PC-3 (cell line): Measurements from ENCODE around the gene IL16. TPM values are rescaled to one million over a fixed set of nuclear protein-coding genes. Genes with fewer than 3 reads are reported as not detected.

Source experiments
- ATAC-seq: fragments of 200-7000 bp; cut with Tn5 transposase; 2 replicates; pipeline ENCODE4 v1.9.1; 2020; ENCODE audit warnings: mild to moderate bottlenecking, moderate library complexity
- BruUV-seq: library from RNA; stranded (reverse); fragments of 400-500 nt; replicated peaks from 2 replicates; lab custom pipeline; 2021; lab: Mats Ljungman, UMichigan
- CTCF ChIA-PET: fragments of 300-600 bp; sonication (Branson Sonifier 250); formaldehyde crosslinking; loops from one replicate; lab custom pipeline; 2022; ENCODE audit warnings: antibody characterized with exemption; lab: Charles Lee
- POLR2A ChIA-PET: fragments of 300-600 bp; sonication (Branson Sonifier 250); formaldehyde crosslinking; loops from one replicate; lab custom pipeline; 2022; ENCODE audit warnings: antibody characterized with exemption; ENCODE audit not compliant: unreplicated experiment; lab: Charles Lee
- DNase-seq: peaks from one replicate; pipeline ENCODE4 v3.0.0-alpha.2; 2015
- H2AFZ ChIP-seq: fragments of 300-600 bp; sonication (generic); 2 replicates; pipeline ENCODE4 v1.6.0; 2016; ENCODE audit warnings: antibody characterized with exemption, low read length
- H3F3A ChIP-seq: fragments of 300-600 bp; sonication (generic); one replicate; pipeline ENCODE4 v1.6.0; 2017; ENCODE audit warnings: antibody characterized with exemption, low read length, control low read depth, mild to moderate bottlenecking; ENCODE audit not compliant: unreplicated experiment
- H3K27ac ChIP-seq: fragments of 300-600 bp; sonication (generic); 2 replicates; pipeline ENCODE4 v1.5.1; 2016; ENCODE audit warnings: mild to moderate bottlenecking, low read length
- H3K27me3 ChIP-seq: fragments of 300-600 bp; sonication (generic); 2 replicates; pipeline ENCODE4 v1.6.1; 2016; ENCODE audit warnings: low read length, mixed read lengths
- H3K36me3 ChIP-seq: fragments of 300-600 bp; sonication (generic); 2 replicates; pipeline ENCODE4 v1.6.1; 2016; ENCODE audit warnings: low read depth, mixed run types, low read length, mixed read lengths
- H3K4me1 ChIP-seq: fragments of 300-600 bp; sonication (generic); 2 replicates; pipeline ENCODE4 v1.5.1; 2016; ENCODE audit warnings: low read length; ENCODE audit not compliant: insufficient read depth
- H3K4me2 ChIP-seq: fragments of 300-600 bp; sonication (generic); 2 replicates; pipeline ENCODE4 v1.6.0; 2016; ENCODE audit warnings: low read length
- H3K4me3 ChIP-seq: fragments of 300-600 bp; sonication (generic); 2 replicates; pipeline ENCODE4 v1.5.1; 2016; ENCODE audit warnings: mild to moderate bottlenecking, low read length, mixed read lengths
- H3K79me2 ChIP-seq: fragments of 300-600 bp; sonication (generic); 2 replicates; pipeline ENCODE4 v1.6.1; 2017; ENCODE audit warnings: low read length, mixed read lengths
- H3K9ac ChIP-seq: fragments of 300-600 bp; sonication (generic); 2 replicates; pipeline ENCODE4 v1.6.0; 2016; ENCODE audit warnings: mild to moderate bottlenecking, low read length
- H3K9me2 ChIP-seq: fragments of 300-600 bp; sonication (generic); replicated peaks from 2 replicates; pipeline ENCODE4 v1.6.1; 2016; ENCODE audit warnings: mixed run types, low read length, mixed read lengths
- H3K9me3 ChIP-seq: fragments of 300-600 bp; sonication (generic); 2 replicates; pipeline ENCODE4 v1.6.1; 2016; ENCODE audit warnings: low read length, mixed read lengths
- H4K20me1 ChIP-seq: fragments of 300-600 bp; sonication (generic); 2 replicates; pipeline ENCODE4 v1.6.1; 2016; ENCODE audit warnings: low read length, mixed read lengths
- CTCF ChIP-seq: fragments of 300-600 bp; sonication (generic); conservative IDR thresholded peaks from 2 replicates; pipeline ENCODE4 v1.5.1; 2017; ENCODE audit warnings: antibody characterized with exemption, low read depth, mild to moderate bottlenecking, low read length
- EZH2 ChIP-seq: fragments of 300-600 bp; sonication (generic); IDR thresholded peaks from one replicate; pipeline ENCODE4 v1.6.1; 2017; ENCODE audit warnings: antibody characterized with exemption, mild to moderate bottlenecking, low read length; ENCODE audit not compliant: unreplicated experiment
- EZH2phosphoT487 ChIP-seq: fragments of 300-600 bp; sonication (generic); IDR thresholded peaks from 2 replicates; pipeline ENCODE4 v1.6.1; 2018; ENCODE audit warnings: mild to moderate bottlenecking, antibody characterized with exemption, low read length, borderline replicate concordance
- intact Hi-C: fragments of 100-400 bp; cut with micrococcal nuclease; formaldehyde crosslinking; loops from 2 replicates; pipeline ENCODE4 v1.9.0; 2023
- total RNA-seq: library from RNA; depleted of rRNA; stranded (reverse); fragments of >200 nt; gene quantifications from 2 replicates; pipeline ENCODE4 v1.2.3, GENCODE V29; 2014

The IL16 gene
- total RNA-seq, 1 experiment from 2014 or later: 0.04 TPM

GRCh38 chr15:81239190-81239589, 42.5 kb downstream of the IL16 start:
- peaks cover 2% of the 10 kb centered on the region; the same call in 1 of the 2 replicates for H3K27me3 ChIP-seq
- no peaks in the 10 kb centered on the region for H3K9me2 ChIP-seq
- H3K9ac ChIP-seq: no peak overlapping the region
- DNase-seq (no peak), ATAC-seq (no peak)
- intact Hi-C loops: no loop called here
- H3K36me3 ChIP-seq: no peaks in the 10 kb centered on the region
- H2AFZ ChIP-seq: no peak overlapping the region
- no peaks in the 10 kb centered on the region for H3K4me1 ChIP-seq
- no peaks in the 10 kb centered on the region for H3F3A ChIP-seq
- no peak overlapping the region for H3K4me2 ChIP-seq
- POLR2A ChIA-PET: no interaction called here
- TF ChIP-seq EZH2phosphoT487 (no peak), EZH2 (no peak), CTCF (no peak)
- H3K79me2 ChIP-seq: no peaks in the 10 kb centered on the region
- CTCF ChIA-PET: no interaction called here
- no peak overlapping the region for H3K27ac ChIP-seq
- H4K20me1 ChIP-seq: no peaks in the 10 kb centered on the region
- BruUV-seq: no TSS peak
- H3K4me3 ChIP-seq: no peak overlapping the region
- H3K9me3 ChIP-seq: peaks cover 6% of the 10 kb centered on the region; the same call in 1 of the 2 replicates

GRCh38 chr15:81242778-81243177, 46.1 kb downstream of the IL16 start:
- Histone ChIP-seq H3F3A (no peaks in the 10 kb centered on the region), H3K36me3 (no peaks in the 10 kb centered on the region), H4K20me1 (no peaks in the 10 kb centered on the region), H2AFZ (no peak overlapping the region), H3K9me3 (peaks cover 6% of the 10 kb centered on the region; the same call in 1 of the 2 replicates), H3K4me3 (no peak overlapping the region), H3K27me3 (peaks cover 31% of the 10 kb centered on the region), H3K79me2 (no peaks in the 10 kb centered on the region), H3K9me2 (no peaks in the 10 kb centered on the region), H3K4me1 (no peaks in the 10 kb centered on the region), H3K4me2 (no peak overlapping the region), H3K9ac (no peak overlapping the region), H3K27ac (no peak overlapping the region)
- ATAC-seq: no peak
- no peak for DNase-seq
- POLR2A ChIA-PET: no interaction called here
- CTCF ChIA-PET: no interaction called here
- BruUV-seq: no TSS peak
- intact Hi-C loops: no loop called here
- TF ChIP-seq EZH2phosphoT487 (no peak), CTCF (no peak), EZH2 (no peak)

DNA sequence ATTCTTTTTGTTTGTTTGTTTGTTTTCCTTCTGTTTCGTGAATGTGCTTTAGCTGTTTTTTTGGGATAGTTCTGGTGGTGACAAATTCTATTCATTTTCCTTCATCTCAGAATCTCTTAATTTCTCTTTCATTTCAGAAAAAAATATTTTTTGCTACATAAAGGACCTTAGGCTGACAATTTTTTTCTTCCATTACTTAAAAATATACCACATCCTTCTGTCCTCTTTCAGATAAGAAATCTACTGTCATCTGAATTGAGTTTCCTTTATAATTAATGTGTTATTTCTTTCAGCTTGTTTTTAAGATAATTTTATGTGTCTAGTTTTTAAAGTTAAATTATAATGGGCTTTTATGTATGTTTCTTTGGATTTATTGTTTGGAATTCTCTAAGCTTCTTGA, 47.6 kb downstream of the IL16 start:
- H3K4me2 ChIP-seq: no peak overlapping the region
- no peaks in the 10 kb centered on the region for H3K9me2 ChIP-seq
- no peaks in the 10 kb centered on the region for H3F3A ChIP-seq
- ATAC-seq (no peak), DNase-seq (no peak)
- ChIA-PET POLR2A (no interaction called here), CTCF (no interaction called here)
- no peaks in the 10 kb centered on the region for H4K20me1 ChIP-seq
- H3K27me3 ChIP-seq: peaks cover 41% of the 10 kb centered on the region
- H3K36me3 ChIP-seq: no peaks in the 10 kb centered on the region
- no TSS peak for BruUV-seq
- H3K79me2 ChIP-seq: no peaks in the 10 kb centered on the region
- no peak for TF ChIP-seq CTCF
- H3K9ac ChIP-seq: no peak overlapping the region
- no peak overlapping the region for H2AFZ ChIP-seq
- H3K4me3 ChIP-seq: no peak overlapping the region
- H3K27ac ChIP-seq: no peak overlapping the region
- no peaks in the 10 kb centered on the region for H3K4me1 ChIP-seq
- intact Hi-C loops: no loop called here
- H3K9me3 ChIP-seq: peaks cover 6% of the 10 kb centered on the region; the same call in 1 of the 2 replicates
